ES-I3 (cell line): ENCODE measurements around the gene SNED1.

Experiments used
- H3K36me3 ChIP-seq: 2 replicates; pipeline ENCODE4 v1.6.1; 2013; ENCODE audit warnings: mild to moderate bottlenecking, low read length, control low read depth, moderate library complexity; ENCODE audit not compliant: insufficient read depth
- H3K4me1 ChIP-seq: 2 replicates; pipeline ENCODE4 v1.6.1; 2013; ENCODE audit warnings: mild to moderate bottlenecking, control low read depth, low read length; ENCODE audit not compliant: insufficient read depth
- H3K9ac ChIP-seq: 2 replicates; pipeline ENCODE4 v1.6.1; 2013; ENCODE audit warnings: low read depth, mild to moderate bottlenecking, low read length, moderate library complexity
- H3K9me3 ChIP-seq: 2 replicates; pipeline ENCODE4 v1.6.1; 2013; ENCODE audit warnings: mild to moderate bottlenecking, low read length, moderate library complexity; ENCODE audit not compliant: control insufficient read depth, insufficient read depth

SNED1 gene

DNA sequence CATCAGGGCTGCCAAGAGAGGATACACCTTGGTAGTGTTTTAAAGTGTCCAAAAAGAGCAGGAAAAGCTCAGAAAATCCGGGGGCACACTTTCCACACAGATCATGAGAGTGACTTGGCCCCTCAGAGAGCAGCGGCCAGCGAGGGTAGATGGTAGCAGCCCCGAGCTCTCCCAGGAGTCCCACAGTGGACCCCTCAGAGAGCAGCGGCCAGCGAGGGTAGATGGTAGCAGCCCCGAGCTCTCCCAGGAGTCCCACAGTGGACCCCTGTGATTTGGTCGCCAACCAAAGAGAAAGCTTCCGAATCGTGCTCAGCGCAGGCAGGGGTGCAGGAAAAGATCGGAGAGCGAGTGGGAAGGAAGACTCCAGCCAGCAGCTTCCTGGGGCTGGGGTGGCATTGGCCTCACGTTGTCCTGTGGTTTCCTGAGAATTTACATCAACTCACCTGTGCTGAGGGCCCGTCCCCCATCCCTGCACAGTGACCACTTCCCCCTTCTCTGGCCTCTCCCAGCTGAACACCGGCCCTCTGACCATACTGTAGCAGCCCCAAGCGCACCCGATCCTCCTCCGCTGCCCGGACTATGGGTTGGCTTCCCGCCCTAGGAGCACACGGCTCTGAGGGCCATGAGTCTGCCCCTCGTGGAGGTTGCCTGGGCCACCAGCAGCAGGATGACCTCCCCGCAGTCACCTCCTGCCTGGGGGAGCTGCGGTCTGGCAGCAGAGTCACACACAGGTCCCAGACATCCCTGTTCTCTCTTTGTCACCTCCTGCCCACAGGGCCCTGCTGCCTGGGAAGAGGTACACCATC, 69.9 kb downstream of the SNED1 start:
- Histone ChIP-seq H3K36me3 (no peaks in the 10 kb centered on the region), H3K9ac (no peak overlapping the region), H3K4me1 (no peaks in the 10 kb centered on the region; the same call in 1 of the 2 replicates), H3K9me3 (no peaks in the 10 kb centered on the region)

- no peaks in the 10 kb centered on the region for H3K36me3 ChIP-seq
- no peaks in the 10 kb centered on the region for H3K9me3 ChIP-seq
- no peaks in the 10 kb centered on the region; the same call in 1 of the 2 replicates for H3K4me1 ChIP-seq
- H3K9ac ChIP-seq, result no peak overlapping the region
Observed at GRCh38 chr2:241068942-241069810, 70.8 kb downstream of the SNED1 start.

- Histone ChIP-seq H3K9ac (no peak overlapping the region), H3K36me3 (no peaks in the 10 kb centered on the region), H3K9me3 (no peaks in the 10 kb centered on the region), H3K4me1 (no peaks in the 10 kb centered on the region)
Observed at GRCh38 chr2:241069821-241070281, 71.4 kb downstream of the SNED1 start.

GRCh38 chr2:241070361-241070760, 71.9 kb downstream of the SNED1 start:
- Histone ChIP-seq H3K36me3 (no peaks in the 10 kb centered on the region), H3K9me3 (no peaks in the 10 kb centered on the region), H3K9ac (no peak overlapping the region), H3K4me1 (no peaks in the 10 kb centered on the region)

- no peak overlapping the region for H3K9ac ChIP-seq
- H3K4me1 ChIP-seq, result no peaks in the 10 kb centered on the region
- H3K36me3 ChIP-seq, result no peaks in the 10 kb centered on the region
- H3K9me3 ChIP-seq, result no peaks in the 10 kb centered on the region
Observed at GRCh38 chr2:241070811-241071676, 72.6 kb downstream of the SNED1 start.

- Histone ChIP-seq H3K4me1 (no peaks in the 10 kb centered on the region), H3K9me3 (no peaks in the 10 kb centered on the region), H3K36me3 (no peaks in the 10 kb centered on the region), H3K9ac (no peak overlapping the region)
Observed at GRCh38 chr2:241071677-241072111, 73.3 kb downstream of the SNED1 start.

- Histone ChIP-seq H3K4me1 (no peaks in the 10 kb centered on the region), H3K36me3 (no peaks in the 10 kb centered on the region), H3K9ac (no peak overlapping the region), H3K9me3 (no peaks in the 10 kb centered on the region)
Observed at GRCh38 chr2:241072151-241072550, 73.7 kb downstream of the SNED1 start.

DNA sequence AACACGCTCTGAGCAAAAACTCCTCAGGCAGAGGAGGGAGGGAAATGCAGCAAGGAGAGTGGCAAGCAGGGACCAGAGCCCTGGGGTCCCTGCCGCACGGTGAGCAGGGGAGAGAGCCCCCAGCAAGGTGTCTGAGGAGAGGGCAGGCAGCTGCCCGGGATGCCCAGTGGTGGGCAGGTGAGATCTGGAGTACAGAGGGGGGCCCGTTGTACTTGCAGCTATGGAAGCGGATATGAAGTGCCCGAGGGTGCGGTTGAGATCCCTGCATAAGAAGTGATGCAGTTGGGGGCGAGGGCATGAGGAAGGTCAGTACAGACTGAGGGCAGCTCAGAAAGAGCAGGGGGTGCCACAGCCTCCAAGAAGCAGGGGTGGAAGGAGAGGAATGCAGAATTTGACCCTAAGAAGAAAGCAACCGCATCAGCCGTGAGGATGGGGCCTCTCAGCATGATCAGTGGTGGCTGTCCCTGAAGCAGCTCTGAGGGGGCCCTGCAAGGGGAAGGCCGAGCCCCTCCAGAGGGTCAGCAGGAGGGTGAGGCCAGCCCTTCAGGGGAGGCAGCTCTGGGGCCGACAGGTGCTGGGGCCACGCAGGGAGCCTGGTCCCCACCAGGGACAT, 74.2 kb downstream of the SNED1 start:
- Histone ChIP-seq H3K9ac (no peak overlapping the region), H3K36me3 (no peaks in the 10 kb centered on the region), H3K9me3 (no peaks in the 10 kb centered on the region), H3K4me1 (no peaks in the 10 kb centered on the region)

DNA sequence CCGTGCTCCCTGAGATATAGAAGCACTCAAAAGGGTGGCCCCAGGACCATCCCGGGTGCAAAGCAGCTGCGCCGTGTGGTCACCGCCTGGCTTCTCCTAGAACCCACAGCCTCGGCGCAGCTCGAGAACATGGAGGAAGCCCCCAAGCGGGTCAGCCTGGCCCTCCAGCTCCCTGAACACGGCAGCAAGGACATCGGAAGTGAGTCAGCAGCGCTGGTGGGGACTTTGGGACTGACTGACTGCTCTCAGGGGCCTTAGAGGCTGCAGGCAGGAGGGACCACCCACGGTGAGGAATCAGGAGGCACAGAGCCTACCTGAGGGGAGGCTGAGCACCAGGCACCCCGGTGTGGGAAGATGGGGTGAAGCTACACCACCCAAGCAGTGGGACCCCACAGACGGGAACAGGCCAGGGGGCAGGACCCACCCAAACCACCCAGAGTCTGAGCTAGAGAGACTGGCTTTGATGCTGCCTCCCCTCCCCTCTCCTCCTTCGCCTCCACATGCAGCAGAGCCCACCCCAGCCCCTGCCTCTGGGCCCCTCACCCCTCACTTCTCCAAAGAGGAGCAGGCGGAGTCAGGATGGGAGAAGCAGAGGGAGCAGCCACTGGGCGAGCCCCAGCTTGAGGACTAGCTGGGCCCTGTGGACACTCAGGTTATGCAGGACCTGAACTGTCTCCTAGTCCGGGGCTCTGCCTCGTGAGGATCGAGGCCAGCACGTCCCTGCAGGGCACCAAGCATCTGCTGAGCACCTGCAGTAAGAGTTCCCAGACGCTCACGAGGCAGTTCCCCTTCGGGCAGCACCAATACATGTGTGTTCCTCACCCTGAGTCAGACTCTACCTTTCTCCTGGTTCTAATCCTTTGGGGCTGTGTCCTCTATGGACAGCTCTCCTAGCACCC, 75.0 kb downstream of the SNED1 start:
- H3K36me3 ChIP-seq, result no peaks in the 10 kb centered on the region

GRCh38 chr2:241074065-241074818, 75.8 kb downstream of the SNED1 start:
- no peak overlapping the region for H3K9ac ChIP-seq
- no peaks in the 10 kb centered on the region for H3K36me3 ChIP-seq
- no peaks in the 10 kb centered on the region for H3K4me1 ChIP-seq
- H3K9me3 ChIP-seq, result no peaks in the 10 kb centered on the region

More for the DNA sequence above, 75.0 kb downstream of the SNED1 start:
- Histone ChIP-seq H3K4me1 (no peaks in the 10 kb centered on the region), H3K9ac (no peak overlapping the region), H3K9me3 (no peaks in the 10 kb centered on the region)

- H3K4me1 ChIP-seq, result no peaks in the 10 kb centered on the region
- H3K9ac ChIP-seq, result no peak overlapping the region
- no peaks in the 10 kb centered on the region for H3K36me3 ChIP-seq
- H3K9me3 ChIP-seq, result no peaks in the 10 kb centered on the region
Observed at GRCh38 chr2:241074901-241075540, 76.6 kb downstream of the SNED1 start.
